K562 (cell line): ENCODE measurements around the gene DTNBP1. TPM values are rescaled to one million over a fixed set of nuclear protein-coding genes. Genes with fewer than 3 reads are reported as not detected.

Experiments
- CREM ChIP-seq: IDR thresholded peaks from 2 replicates; pipeline ENCODE4 v1.6.1; 2014; ENCODE audit warnings: antibody characterized with exemption, low read depth
- DACH1 ChIP-seq: fragments of 450-650 bp; IDR thresholded peaks from 2 replicates; pipeline ENCODE4 v1.6.1; 2018; ENCODE audit not compliant: partially characterized antibody
- SREBF2 ChIP-seq: sonication (generic); formaldehyde crosslinking; IDR thresholded peaks from 2 replicates; pipeline ENCODE4 v1.4.0; 2020; ENCODE audit warnings: mild to moderate bottlenecking, missing genetic modification reagents
- ZNF316 ChIP-seq: fragments of 450-650 bp; IDR thresholded peaks from 2 replicates; pipeline ENCODE4 v1.6.1; 2016
- polyA plus RNA-seq, 8 experiments: library from polyadenylated mRNA; depleted of rRNA in 4 of 8; stranded (reverse) in 5 of 8; unstranded in 3 of 8; fragments of >200 nt; fragmentation: Nextera tagmentation in 2 of 8; fragmentation: Illumina TruSeq in 1 of 8; extraction: Ambion mirVana in 2 of 8; extraction: Trizol in 1 of 8; gene quantifications; 2 replicates each; pipeline versions ENCODE4 v1.2.1 to v1.2.3, GENCODE V29; 2011 to 2014; ENCODE audit warnings: inconsistent platforms in 1 of 8, missing spikeins in 1 of 8
- total RNA-seq, 7 experiments: library from RNA; depleted of rRNA in 6 of 7; stranded (reverse); fragments of >200 nt in 6 of 7; fragmentation: Illumina TruSeq in 2 of 7; extraction: Trizol in 2 of 7; gene quantifications; 2 replicates each; pipeline versions ENCODE4 v1.2.1 to v1.2.3, GENCODE V29; 2011 to 2021; ENCODE audit warnings: low replicate concordance in 1 of 7
- TF ChIP-seq, protein P1 (sequence below): sonication (generic); formaldehyde crosslinking; IDR thresholded peaks from 2 replicates; pipeline ENCODE4 v1.8.0; 2022; ENCODE audit warnings: mild to moderate bottlenecking, missing genetic modification reagents
- TF ChIP-seq, protein P2 (sequence below): fragments of 450-650 bp; IDR thresholded peaks from 2 replicates; pipeline ENCODE4 v1.6.1; 2016; ENCODE audit warnings: mild to moderate bottlenecking, moderate library complexity
- TF ChIP-seq, protein P3 (sequence below): sonication (generic); formaldehyde crosslinking; IDR thresholded peaks from 2 replicates; pipeline ENCODE4 v1.9.0; 2022; ENCODE audit warnings: mild to moderate bottlenecking, missing genetic modification reagents
- TF ChIP-seq, protein P4 (sequence below): fragments of 450-650 bp; formaldehyde crosslinking; IDR thresholded peaks from 2 replicates; pipeline ENCODE4 v1.4.0; 2020; ENCODE audit warnings: mild to moderate bottlenecking, moderate library complexity

The DTNBP1 gene
- total and polyA plus RNA-seq, 9 of the 15 experiments (the other 6 are each of a cell fraction or from before 2014, with no cell fraction given): 16.7 to 54.5 (median 21.4) TPM

DNA sequence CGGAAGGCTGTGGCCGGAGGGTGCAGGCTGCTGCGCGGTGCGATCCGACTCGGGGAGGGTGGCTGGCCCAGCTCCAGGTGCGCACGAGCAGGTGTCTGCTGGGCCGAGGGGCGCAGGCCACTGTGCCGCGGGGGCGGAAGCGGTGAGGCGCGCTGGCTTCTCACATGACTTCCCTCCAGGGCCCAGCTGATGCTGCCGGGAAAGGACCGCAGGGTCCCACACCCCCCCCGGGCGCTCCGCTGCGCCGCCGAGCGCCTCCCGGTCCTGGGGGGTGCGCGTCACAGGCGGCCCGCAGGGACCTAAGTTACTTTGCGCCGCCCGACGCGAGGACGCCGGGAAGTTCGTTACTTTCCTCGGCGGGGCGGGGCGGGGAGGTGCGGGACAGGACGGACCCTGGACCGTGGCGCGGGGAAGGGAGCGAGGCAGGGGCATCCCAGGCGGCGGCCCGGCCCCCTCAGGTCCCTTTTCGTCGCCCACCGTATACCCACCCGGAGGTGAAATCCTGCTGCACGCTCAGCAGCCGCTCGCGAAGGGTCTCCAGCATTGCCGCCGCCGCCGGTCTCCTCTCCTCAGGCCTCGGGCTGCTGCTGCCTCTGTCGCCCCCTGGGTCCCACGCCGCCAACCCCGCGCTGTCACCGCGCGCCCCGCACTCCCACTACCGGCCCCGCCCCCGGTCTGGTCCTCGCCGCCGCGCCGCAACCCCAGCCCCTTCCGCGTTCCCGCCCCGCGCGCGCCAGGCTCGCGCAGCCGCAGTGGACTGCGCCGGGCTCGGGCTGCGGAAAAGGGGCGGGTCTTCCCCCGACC is at the start of gene DTNBP1 (continued):
- TF ChIP-seq, protein P1, sequence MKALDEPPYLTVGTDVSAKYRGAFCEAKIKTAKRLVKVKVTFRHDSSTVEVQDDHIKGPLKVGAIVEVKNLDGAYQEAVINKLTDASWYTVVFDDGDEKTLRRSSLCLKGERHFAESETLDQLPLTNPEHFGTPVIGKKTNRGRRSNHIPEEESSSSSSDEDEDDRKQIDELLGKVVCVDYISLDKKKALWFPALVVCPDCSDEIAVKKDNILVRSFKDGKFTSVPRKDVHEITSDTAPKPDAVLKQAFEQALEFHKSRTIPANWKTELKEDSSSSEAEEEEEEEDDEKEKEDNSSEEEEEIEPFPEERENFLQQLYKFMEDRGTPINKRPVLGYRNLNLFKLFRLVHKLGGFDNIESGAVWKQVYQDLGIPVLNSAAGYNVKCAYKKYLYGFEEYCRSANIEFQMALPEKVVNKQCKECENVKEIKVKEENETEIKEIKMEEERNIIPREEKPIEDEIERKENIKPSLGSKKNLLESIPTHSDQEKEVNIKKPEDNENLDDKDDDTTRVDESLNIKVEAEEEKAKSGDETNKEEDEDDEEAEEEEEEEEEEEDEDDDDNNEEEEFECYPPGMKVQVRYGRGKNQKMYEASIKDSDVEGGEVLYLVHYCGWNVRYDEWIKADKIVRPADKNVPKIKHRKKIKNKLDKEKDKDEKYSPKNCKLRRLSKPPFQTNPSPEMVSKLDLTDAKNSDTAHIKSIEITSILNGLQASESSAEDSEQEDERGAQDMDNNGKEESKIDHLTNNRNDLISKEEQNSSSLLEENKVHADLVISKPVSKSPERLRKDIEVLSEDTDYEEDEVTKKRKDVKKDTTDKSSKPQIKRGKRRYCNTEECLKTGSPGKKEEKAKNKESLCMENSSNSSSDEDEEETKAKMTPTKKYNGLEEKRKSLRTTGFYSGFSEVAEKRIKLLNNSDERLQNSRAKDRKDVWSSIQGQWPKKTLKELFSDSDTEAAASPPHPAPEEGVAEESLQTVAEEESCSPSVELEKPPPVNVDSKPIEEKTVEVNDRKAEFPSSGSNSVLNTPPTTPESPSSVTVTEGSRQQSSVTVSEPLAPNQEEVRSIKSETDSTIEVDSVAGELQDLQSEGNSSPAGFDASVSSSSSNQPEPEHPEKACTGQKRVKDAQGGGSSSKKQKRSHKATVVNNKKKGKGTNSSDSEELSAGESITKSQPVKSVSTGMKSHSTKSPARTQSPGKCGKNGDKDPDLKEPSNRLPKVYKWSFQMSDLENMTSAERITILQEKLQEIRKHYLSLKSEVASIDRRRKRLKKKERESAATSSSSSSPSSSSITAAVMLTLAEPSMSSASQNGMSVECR: peak; percentile 90
- TF ChIP-seq SREBF2 (no peak), ZNF316 (no peak), CREM (peak; percentile 56), DACH1 (peak; percentile 60)
- TF ChIP-seq, protein P2, sequence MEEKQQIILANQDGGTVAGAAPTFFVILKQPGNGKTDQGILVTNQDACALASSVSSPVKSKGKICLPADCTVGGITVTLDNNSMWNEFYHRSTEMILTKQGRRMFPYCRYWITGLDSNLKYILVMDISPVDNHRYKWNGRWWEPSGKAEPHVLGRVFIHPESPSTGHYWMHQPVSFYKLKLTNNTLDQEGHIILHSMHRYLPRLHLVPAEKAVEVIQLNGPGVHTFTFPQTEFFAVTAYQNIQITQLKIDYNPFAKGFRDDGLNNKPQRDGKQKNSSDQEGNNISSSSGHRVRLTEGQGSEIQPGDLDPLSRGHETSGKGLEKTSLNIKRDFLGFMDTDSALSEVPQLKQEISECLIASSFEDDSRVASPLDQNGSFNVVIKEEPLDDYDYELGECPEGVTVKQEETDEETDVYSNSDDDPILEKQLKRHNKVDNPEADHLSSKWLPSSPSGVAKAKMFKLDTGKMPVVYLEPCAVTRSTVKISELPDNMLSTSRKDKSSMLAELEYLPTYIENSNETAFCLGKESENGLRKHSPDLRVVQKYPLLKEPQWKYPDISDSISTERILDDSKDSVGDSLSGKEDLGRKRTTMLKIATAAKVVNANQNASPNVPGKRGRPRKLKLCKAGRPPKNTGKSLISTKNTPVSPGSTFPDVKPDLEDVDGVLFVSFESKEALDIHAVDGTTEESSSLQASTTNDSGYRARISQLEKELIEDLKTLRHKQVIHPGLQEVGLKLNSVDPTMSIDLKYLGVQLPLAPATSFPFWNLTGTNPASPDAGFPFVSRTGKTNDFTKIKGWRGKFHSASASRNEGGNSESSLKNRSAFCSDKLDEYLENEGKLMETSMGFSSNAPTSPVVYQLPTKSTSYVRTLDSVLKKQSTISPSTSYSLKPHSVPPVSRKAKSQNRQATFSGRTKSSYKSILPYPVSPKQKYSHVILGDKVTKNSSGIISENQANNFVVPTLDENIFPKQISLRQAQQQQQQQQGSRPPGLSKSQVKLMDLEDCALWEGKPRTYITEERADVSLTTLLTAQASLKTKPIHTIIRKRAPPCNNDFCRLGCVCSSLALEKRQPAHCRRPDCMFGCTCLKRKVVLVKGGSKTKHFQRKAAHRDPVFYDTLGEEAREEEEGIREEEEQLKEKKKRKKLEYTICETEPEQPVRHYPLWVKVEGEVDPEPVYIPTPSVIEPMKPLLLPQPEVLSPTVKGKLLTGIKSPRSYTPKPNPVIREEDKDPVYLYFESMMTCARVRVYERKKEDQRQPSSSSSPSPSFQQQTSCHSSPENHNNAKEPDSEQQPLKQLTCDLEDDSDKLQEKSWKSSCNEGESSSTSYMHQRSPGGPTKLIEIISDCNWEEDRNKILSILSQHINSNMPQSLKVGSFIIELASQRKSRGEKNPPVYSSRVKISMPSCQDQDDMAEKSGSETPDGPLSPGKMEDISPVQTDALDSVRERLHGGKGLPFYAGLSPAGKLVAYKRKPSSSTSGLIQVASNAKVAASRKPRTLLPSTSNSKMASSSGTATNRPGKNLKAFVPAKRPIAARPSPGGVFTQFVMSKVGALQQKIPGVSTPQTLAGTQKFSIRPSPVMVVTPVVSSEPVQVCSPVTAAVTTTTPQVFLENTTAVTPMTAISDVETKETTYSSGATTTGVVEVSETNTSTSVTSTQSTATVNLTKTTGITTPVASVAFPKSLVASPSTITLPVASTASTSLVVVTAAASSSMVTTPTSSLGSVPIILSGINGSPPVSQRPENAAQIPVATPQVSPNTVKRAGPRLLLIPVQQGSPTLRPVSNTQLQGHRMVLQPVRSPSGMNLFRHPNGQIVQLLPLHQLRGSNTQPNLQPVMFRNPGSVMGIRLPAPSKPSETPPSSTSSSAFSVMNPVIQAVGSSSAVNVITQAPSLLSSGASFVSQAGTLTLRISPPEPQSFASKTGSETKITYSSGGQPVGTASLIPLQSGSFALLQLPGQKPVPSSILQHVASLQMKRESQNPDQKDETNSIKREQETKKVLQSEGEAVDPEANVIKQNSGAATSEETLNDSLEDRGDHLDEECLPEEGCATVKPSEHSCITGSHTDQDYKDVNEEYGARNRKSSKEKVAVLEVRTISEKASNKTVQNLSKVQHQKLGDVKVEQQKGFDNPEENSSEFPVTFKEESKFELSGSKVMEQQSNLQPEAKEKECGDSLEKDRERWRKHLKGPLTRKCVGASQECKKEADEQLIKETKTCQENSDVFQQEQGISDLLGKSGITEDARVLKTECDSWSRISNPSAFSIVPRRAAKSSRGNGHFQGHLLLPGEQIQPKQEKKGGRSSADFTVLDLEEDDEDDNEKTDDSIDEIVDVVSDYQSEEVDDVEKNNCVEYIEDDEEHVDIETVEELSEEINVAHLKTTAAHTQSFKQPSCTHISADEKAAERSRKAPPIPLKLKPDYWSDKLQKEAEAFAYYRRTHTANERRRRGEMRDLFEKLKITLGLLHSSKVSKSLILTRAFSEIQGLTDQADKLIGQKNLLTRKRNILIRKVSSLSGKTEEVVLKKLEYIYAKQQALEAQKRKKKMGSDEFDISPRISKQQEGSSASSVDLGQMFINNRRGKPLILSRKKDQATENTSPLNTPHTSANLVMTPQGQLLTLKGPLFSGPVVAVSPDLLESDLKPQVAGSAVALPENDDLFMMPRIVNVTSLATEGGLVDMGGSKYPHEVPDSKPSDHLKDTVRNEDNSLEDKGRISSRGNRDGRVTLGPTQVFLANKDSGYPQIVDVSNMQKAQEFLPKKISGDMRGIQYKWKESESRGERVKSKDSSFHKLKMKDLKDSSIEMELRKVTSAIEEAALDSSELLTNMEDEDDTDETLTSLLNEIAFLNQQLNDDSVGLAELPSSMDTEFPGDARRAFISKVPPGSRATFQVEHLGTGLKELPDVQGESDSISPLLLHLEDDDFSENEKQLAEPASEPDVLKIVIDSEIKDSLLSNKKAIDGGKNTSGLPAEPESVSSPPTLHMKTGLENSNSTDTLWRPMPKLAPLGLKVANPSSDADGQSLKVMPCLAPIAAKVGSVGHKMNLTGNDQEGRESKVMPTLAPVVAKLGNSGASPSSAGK: peak; percentile 34
- TF ChIP-seq, protein P3, sequence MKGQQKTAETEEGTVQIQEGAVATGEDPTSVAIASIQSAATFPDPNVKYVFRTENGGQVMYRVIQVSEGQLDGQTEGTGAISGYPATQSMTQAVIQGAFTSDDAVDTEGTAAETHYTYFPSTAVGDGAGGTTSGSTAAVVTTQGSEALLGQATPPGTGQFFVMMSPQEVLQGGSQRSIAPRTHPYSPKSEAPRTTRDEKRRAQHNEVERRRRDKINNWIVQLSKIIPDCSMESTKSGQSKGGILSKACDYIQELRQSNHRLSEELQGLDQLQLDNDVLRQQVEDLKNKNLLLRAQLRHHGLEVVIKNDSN (CRISPR knock-in tag): peak; percentile 79
- TF ChIP-seq, protein P4, sequence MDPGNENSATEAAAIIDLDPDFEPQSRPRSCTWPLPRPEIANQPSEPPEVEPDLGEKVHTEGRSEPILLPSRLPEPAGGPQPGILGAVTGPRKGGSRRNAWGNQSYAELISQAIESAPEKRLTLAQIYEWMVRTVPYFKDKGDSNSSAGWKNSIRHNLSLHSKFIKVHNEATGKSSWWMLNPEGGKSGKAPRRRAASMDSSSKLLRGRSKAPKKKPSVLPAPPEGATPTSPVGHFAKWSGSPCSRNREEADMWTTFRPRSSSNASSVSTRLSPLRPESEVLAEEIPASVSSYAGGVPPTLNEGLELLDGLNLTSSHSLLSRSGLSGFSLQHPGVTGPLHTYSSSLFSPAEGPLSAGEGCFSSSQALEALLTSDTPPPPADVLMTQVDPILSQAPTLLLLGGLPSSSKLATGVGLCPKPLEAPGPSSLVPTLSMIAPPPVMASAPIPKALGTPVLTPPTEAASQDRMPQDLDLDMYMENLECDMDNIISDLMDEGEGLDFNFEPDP (CRISPR knock-in tag): no peak
